Stimulated activated naive CD8-positive, alpha-beta T cell treated with anti-CD3 and anti-CD28 coated beads, Interleukin-15, amount 100 ng/mL, for 72 hours (primary cell): ENCODE results near the gene DYNLT2.

Experiments used
- ATAC-seq: fragments of 150-1000 bp; cut with Tn5 transposase; 2 replicates; pipeline ENCODE4 v1.10.0; 2021; ENCODE audit warnings: mild to moderate bottlenecking, moderate library complexity
- DNase-seq, 2 donors: peaks; one replicate each; pipeline ENCODE4 v3.0.0; 2021 to 2022
- H3K27ac Mint-ChIP-seq, 2 donors: one replicate each; pipeline ENCODE4 v1.8.0; 2022; ENCODE audit warnings: mild to moderate bottlenecking in 2 of 2, mixed read lengths in 2 of 2, moderate library complexity in 2 of 2
- H3K27me3 Mint-ChIP-seq: one replicate; pipeline ENCODE4 v1.8.0; 2022; ENCODE audit warnings: mixed read lengths
- H3K4me1 Mint-ChIP-seq: one replicate; pipeline ENCODE4 v1.8.0; 2022; ENCODE audit warnings: mild to moderate bottlenecking, mixed read lengths
- H3K4me3 Mint-ChIP-seq, 2 donors: one replicate each; pipeline ENCODE4 v1.8.0; 2022; ENCODE audit warnings: mild to moderate bottlenecking in 2 of 2, mixed read lengths in 2 of 2, moderate library complexity in 1 of 2
- H3K9me3 Mint-ChIP-seq, 2 donors: one replicate each; pipeline ENCODE4 v1.8.0; 2022; ENCODE audit warnings: mixed read lengths in 2 of 2

The DYNLT2 gene

DNA sequence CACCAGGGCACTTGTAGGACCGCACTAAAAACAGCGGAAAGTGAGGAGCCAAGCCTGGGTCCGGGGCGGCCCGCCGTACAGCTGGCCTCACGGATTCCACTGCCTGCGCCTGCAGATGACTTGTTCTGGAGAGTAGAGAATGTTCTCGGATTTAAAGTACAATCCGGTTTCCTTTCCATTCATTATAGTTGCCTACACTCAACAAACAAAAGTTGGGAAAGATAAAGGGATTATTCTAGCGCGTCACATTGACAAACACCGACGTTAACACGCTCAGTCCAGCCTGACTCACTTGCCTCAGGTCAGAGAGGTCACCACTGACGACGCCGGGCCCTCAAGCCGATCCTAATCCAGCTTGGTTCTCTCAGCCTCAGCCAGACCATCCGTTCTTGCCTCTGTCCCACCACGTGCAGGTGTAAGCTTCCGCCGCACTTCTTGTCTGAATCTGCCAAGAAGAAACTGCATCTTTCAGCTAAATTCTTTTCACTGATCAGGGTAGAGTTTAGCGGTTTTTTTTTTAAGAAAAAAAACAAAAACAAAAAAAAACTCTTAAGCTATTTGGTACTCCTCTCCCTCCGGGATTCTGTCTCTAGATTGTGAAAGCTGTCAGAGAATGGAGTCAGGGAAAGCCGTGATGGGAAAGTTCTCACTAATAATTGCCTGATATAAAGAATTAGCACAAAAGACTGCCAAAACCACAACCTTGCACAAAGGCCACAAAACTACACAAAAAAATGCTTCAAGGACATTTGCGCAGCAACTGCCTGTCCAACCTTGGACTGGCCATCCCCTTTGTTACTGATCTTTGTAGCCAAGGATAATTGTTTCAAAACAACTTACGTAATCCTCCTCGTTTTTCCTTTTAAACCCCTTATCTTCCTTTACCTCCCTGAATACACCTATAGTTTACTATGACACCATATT, 26.0 kb downstream of the DYNLT2 start:
- ATAC-seq (peak; percentile 33), DNase-seq (peak; percentile 4 to 28)
- Mint-ChIP-seq H3K4me3 (peak overlapping the region; percentile 71 to 78), H3K4me1 (peaks cover 37% of the 10 kb centered on the region), H3K9me3 (no peaks in the 10 kb centered on the region), H3K27me3 (no peaks in the 10 kb centered on the region), H3K27ac (peak overlapping the region; percentile 69 to 73)

DNA sequence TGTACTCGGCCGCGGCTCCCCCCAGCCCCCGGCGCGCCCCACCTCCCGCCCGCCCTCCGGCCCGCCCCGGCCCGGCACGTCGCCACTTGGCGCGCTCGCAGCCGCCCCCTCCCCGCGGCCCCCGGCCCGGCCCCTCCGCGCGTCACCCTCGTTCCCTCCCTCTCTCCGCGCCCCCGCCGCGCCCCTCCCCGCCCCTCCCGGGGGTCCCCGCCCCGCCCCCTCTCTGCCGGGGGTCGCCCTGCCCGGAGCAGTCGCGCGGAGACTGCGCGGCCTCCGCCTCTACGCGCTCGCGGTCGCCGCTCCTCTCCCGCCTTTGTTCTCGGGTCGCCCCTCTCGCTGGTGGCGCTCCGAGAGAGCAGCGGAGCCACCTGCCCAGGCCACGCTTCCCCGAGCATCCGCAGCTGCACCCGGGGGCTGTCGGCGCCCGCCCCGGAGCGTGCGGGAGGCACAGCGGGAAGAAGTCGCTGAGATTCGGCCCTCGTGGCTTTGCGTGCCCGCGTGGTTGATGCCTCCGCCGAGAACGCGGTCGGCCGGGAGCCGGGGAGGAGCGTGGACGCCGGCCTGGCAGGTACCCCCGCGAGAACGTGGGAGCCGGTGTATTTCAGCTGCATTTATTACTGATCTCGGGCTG, 26.8 kb downstream of the DYNLT2 start, which contains the start of gene PHF10:
TSS of gene PHF10 (minus strand) at position 7 of the 631 bp plus-strand sequence. CDS start 569 bp downstream, outside the sequence.
- ATAC-seq (peak; percentile 65), DNase-seq (peak; percentile 62)
- H3K9me3 Mint-ChIP-seq = no peaks in the 10 kb centered on the region
- no peaks in the 10 kb centered on the region for H3K27me3 Mint-ChIP-seq
- H3K27ac Mint-ChIP-seq = peak within 1 kb of the TSS; percentile 69 to 94
- peaks cover 44% of the 10 kb centered on the region for H3K4me1 Mint-ChIP-seq
- peak within 1 kb of the TSS; percentile 78 to 95 for H3K4me3 Mint-ChIP-seq

DNA sequence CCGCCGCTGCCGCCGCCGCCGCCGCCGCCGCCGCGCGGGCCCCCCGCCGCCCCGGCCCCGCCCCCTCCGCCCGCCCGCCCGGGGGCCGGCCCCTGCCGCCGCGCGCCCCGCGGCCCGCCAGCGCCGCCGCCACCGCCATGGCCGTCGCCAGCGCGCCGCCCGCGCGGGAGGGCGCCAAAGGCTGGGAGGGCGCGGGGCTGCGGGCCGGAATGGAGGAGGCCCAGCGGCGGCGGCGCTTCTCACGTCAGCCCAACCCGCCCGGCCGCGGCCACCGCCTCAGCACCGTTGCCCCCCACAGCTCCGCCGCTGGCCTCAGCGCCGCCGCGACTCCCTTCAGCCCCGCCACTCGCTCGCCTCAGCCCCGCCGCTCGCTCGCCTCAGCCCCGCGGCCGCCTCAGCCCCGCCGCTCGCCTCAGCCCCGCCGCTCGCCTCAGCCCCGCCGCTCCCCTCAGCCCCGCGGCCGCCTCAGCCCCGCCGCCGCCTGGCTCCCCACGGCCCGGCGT, 27.3 kb downstream of the DYNLT2 start:
- no peaks in the 10 kb centered on the region for H3K9me3 Mint-ChIP-seq
- no peaks in the 10 kb centered on the region for H3K27me3 Mint-ChIP-seq
- ATAC-seq (peak; percentile 51), DNase-seq (peak; percentile 38 to 47)
- H3K27ac Mint-ChIP-seq = peak overlapping the region; percentile 57 to 75
- H3K4me3 Mint-ChIP-seq = peak overlapping the region; percentile 47 to 48
- peaks cover 50% of the 10 kb centered on the region for H3K4me1 Mint-ChIP-seq

DNA sequence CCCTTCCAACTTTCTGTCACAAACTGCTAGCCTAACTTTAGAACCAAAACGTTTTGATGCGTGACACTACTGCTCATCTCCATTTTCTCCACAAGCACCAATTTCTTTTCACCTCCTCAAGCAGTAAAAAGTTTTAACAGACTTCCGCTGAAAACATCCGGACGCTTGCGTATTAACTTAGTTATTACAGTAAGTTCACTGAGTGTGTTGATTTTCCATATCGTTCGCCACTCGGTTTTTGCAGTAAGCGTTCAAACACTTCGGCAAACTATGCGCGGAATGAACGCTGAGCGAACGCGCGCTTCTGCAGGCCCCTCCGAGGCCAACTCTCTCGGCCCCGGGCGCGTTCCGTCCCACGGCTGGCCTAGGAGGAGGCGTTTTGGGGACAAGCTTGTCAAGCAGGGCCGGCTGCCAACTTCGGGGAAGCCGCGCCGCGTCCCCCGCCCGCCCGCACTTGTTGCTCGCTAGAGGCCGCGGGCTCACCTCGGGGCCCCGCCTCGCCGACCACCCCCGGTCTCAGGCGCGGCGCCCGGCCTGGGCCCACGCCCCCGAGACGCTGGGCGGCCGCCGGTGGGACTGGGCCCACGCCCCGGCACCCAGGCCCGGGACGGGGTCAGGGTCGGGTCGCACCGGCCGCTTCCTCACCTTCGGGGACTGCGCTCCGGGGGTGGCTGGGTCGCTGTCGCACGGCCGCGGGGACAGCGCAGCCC, 28.0 kb downstream of the DYNLT2 start:
- H3K4me1 Mint-ChIP-seq = peaks cover 51% of the 10 kb centered on the region

DNA sequence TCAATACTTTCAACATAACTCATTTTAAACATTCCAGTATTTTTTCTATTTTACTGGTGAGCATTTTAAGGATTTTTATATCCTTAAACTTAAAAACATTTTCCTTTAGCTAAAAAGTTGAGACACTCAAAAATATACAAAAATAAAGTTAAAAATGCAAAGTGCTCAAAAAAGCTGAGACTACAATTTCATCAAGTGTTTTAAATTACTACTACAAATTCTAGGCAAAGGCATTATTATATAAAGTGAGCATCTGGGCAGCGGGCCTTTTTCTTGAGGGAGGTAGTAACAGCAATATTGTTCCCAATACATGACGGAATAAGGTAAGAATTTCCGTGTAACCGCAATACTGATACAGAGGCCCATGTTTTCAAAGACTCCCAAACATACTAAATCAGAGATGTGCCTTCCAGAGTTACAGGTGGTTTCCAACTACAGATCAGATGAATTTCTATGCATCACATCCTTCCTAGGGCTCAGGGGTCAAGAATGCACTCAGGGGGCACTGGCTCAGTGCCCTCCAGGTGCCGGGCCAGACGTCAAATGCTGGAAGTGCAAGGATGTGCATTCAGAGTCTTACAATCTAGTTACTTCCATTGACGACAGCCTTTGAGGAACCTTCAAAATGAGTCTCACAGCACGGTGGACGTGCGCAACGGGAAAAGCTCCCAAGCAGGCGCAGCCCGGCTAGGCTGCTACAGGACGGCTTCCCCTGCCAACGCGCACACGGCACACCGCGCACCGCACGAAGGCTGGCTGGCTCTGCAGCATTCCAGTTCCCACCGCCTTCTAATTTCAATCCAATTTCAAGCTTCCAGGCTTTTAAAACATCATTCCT, 28.8 kb downstream of the DYNLT2 start:
- Mint-ChIP-seq H3K4me3 (peak overlapping the region; percentile 78 to 95), H3K27ac (peak overlapping the region; percentile 34 to 94), H3K4me1 (peaks cover 45% of the 10 kb centered on the region), H3K9me3 (no peaks in the 10 kb centered on the region), H3K27me3 (no peaks in the 10 kb centered on the region)
- peak; percentile 32 for ATAC-seq
- peak; percentile 15 to 34 for DNase-seq

More for the DNA sequence above, 28.0 kb downstream of the DYNLT2 start:
- Mint-ChIP-seq H3K27me3 (no peaks in the 10 kb centered on the region), H3K27ac (peak overlapping the region; percentile 34 to 94), H3K9me3 (no peaks in the 10 kb centered on the region), H3K4me3 (peak overlapping the region; percentile 78 to 95)
- peak; percentile 76 for DNase-seq
- peak; percentile 63 for ATAC-seq

DNA sequence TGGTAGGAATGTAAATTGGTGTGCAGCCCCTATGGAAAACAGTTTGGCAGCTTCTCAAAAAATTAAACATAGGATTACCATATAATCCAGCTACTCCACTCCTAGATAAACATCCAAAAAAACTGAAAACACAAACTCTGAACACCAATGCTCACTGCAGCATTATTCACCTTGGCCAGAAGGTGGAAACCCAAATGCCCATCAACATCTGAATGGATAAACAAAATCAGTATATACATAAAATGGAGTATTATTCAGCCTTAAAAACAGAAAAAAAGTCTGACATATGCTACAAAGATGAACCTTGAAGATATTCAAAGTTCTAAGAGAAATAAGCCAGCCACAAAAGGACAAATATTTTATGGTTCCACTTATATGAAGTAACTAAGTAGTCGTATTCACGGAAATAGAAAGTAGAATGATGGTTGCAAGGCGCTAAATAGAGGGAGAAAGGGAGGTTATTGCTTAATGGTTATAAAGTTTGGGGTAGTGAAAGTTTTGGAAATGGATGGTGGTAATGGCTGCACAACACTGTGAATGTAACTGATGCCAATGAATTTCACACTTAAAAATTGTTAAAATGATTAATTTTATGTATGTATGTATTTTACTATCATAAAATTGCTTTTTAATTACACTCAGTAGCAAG, 31.0 kb downstream of the DYNLT2 start:
- Mint-ChIP-seq H3K9me3 (no peaks in the 10 kb centered on the region), H3K27ac (no peak overlapping the region), H3K27me3 (no peaks in the 10 kb centered on the region), H3K4me1 (peaks cover 28% of the 10 kb centered on the region), H3K4me3 (peak overlapping the region in 1 of 2 donors; percentile 3)
- ATAC-seq (no peak), DNase-seq (no peak)

DNA sequence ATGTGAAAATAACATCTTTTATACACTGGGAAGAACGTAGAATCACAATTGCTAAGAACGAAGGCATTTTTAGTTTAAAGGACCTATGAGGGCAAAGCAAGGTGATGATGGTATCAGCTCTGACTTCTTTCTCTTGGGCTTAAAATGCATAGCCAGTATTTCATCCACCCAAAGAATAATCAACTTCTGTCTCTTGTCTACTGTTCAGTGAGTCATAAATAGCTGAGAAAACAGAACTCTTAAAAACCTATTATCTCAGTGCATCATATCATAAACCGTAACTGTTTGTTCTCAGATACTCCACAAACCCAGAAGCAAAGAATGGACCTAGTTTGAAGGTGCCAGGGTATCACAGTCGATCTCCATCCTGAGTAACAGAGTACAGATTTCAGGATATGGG, 32.3 kb downstream of the DYNLT2 start:
- Mint-ChIP-seq H3K4me3 (no peak overlapping the region), H3K9me3 (no peaks in the 10 kb centered on the region), H3K4me1 (peaks cover 28% of the 10 kb centered on the region), H3K27ac (no peak overlapping the region), H3K27me3 (no peaks in the 10 kb centered on the region)
- DNase-seq (no peak), ATAC-seq (no peak)

DNA sequence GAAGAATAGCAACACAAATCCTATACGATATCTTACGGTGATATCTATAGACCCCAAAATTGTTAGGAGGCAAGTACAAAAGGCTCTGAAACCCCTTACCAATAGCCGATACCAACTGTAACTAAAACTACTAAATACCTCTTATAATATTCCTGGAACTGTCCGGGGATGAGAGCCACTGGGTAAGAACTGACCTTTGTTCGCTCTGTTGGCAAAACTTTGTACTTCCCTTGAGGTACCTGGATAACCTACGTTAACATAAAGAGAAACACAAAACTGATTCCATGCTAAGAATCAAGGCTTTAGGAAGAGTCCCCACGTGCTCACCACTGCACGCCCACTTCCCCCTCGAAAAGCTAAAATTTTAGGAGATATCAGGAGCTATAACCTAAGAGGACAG, 36.8 kb downstream of the DYNLT2 start:
- no peak overlapping the region for H3K4me3 Mint-ChIP-seq
- H3K9me3 Mint-ChIP-seq = no peaks in the 10 kb centered on the region
- DNase-seq = no peak
- no peak overlapping the region for H3K27ac Mint-ChIP-seq
- H3K27me3 Mint-ChIP-seq = no peaks in the 10 kb centered on the region
- ATAC-seq = no peak
- H3K4me1 Mint-ChIP-seq = peaks cover 13% of the 10 kb centered on the region

DNA sequence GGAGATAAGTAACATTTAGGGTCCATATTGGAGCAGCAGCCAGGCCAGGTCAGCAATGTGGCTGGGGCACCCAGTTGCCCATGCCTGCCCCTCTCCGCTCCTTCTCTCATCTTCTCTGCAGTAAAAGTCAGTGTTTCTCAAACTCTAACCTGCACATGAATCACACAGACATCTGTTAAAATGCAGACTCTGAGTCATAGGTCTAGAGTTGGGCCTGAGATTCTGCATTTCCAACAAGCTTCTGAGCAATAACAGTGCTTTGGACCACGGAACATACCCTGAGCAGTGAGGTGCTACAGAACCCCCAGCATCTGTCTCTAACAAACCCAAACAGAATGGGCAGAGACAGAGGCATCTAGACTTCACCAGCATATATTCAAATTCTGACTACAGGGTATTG, 37.2 kb downstream of the DYNLT2 start:
- no peak for ATAC-seq
- H3K27me3 Mint-ChIP-seq = no peaks in the 10 kb centered on the region
- no peak overlapping the region for H3K4me3 Mint-ChIP-seq
- H3K9me3 Mint-ChIP-seq = no peaks in the 10 kb centered on the region
- H3K27ac Mint-ChIP-seq = no peak overlapping the region
- peaks cover 13% of the 10 kb centered on the region for H3K4me1 Mint-ChIP-seq
- DNase-seq = no peak

DNA sequence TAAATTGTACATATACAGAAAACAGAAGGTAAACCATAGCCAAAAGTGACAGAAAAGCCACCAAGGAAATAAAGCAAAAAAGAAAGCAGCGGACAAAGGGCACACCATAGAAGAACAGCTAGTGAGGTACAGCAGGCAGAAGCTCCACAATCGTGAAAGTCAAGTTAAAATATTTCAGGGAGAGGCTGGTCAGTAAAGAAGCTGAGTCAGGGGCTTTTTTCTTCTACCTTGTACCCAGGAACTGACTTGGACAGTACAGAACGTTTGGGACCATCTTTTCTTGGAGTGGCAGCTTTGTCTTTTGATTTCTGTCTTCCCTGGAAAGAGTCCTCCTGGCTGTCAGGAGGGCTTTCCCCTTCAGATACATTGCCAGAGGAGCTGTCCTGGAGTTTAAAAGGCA, 41.4 kb downstream of the DYNLT2 start:
- no peak for ATAC-seq
- Mint-ChIP-seq H3K27ac (no peak overlapping the region), H3K9me3 (no peaks in the 10 kb centered on the region), H3K4me3 (no peak overlapping the region), H3K27me3 (no peaks in the 10 kb centered on the region), H3K4me1 (peaks cover 38% of the 10 kb centered on the region)
- DNase-seq = no peak

DNA sequence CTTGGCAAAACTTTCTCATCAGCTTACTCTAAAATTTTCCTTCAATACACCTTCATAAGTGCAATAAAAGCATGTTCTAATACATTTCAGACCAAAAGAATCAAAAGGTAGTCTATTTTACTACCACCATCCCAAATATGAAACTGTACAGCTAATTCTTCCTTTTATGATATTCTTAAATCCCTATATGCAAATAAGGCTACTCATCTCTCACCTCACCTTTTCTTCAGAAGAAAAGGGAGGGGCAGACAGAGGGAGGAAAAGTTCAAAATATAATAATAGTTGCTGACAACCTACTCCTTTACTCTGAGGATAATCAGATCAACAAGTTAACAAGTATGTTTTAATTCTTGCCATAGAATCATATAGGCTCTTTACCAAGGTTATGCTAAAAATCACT, 42.1 kb downstream of the DYNLT2 start:
- Mint-ChIP-seq H3K27ac (no peak overlapping the region), H3K4me3 (no peak overlapping the region)
- DNase-seq = no peak

DNA sequence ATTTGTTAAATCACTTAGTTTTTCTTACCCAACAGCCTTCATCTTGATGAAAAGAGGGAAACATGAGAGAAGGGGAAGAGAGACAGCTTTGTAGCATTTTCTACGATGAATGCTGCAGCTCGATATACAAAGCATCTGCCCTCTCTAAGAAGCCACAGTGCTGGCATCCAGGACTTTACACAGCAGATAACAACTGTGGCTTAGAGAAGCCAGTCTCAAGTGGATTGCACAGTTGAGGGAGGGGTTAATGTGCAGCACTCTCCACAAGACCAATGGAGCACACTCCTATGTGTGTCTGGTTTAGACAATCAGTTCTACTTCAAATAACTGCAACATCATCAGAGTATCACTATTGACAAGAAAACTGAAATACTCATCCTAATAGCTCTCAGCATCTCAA, 43.6 kb downstream of the DYNLT2 start:
- Mint-ChIP-seq H3K27me3 (no peaks in the 10 kb centered on the region), H3K4me1 (peaks cover 52% of the 10 kb centered on the region), H3K27ac (peak overlapping the region in 1 of 2 donors; percentile 52), H3K9me3 (no peaks in the 10 kb centered on the region), H3K4me3 (no peak overlapping the region)
- DNase-seq (no peak), ATAC-seq (no peak)

More for the DNA sequence above, 42.1 kb downstream of the DYNLT2 start:
- ATAC-seq = no peak
- Mint-ChIP-seq H3K27me3 (no peaks in the 10 kb centered on the region), H3K9me3 (no peaks in the 10 kb centered on the region), H3K4me1 (peaks cover 42% of the 10 kb centered on the region)

DNA sequence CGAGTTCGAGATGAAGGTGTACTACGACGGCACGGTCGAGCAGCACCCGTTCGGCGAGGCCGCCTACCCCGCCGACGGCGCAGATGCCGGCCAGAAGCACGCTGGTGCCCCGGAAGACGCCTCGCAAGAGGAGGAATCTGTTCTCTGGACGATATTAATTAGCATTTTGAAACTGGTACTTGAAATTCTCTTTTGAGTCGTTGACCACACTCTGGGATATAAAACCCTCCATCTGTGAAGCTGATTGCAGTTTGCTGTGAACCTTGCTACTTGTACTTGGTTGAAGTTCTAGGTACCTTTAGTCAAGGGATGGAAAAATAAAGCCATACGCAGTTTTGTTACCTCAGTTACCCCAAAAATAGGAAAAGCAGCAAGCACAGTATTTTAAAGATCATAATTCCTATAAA, 48.5 kb downstream of the DYNLT2 start:
- Mint-ChIP-seq H3K4me3 (peak overlapping the region; percentile 91 to 94), H3K27me3 (no peaks in the 10 kb centered on the region), H3K27ac (peak overlapping the region; percentile 91 to 95), H3K9me3 (no peaks in the 10 kb centered on the region), H3K4me1 (peaks cover 67% of the 10 kb centered on the region)
- DNase-seq = no peak
- ATAC-seq = peak; percentile 35
